ENCODE data around the gene BCCIP. TPM values are rescaled to one million over a fixed set of nuclear protein-coding genes. Genes with fewer than 3 reads are reported as not detected.

The BCCIP gene
- total and polyA plus RNA-seq, 10 donors, result 30.2 to 61.3 (median 35.4) TPM

DNA sequence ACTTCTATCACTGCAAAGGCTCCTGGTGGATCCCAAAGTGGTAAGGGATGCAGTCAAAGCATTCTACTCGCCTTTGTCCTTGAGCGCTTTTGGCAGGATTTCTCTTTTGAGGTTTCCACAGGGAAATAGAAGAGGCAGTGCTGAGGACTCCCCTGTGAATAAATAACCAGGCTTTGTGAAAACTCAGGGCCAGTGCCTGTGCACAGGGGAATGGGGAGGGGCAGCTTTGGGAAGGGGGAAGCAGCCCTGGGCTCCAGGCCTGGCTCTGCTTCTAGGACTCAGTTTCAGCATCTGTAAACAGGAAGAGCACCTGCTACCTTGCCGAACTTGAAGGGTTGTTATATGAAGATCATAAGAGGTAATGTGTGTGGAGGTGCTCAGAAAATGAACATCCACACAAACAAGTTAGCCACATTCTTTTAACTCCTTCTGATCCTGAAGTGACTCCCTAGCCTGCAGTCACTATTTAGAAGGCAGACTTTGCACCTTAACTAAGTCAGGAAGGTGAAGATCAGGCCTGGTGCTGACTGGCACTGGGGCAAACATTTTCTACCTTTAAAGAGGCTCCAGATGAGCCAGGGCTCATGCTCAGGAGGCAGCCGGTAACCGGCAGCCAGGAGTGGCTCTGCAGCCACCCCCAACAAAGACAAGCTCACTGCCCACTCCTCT is 25.2 kb upstream of the BCCIP start:
- intact Hi-C loops (cut with DNase I; ENCODE audit: low total_unique reads), result no loop called here
- WGBS, 5 donors, result 54 to 77% (median 58%) methylated on average over 5 of the region's 5 CpGs
- peaks cover 0 to 100% (median 62%) of the 10 kb centered on the region in 6 donors for H3K36me3 ChIP-seq
- H3K4me3 ChIP-seq, result no peak overlapping the region
- no peaks in the 10 kb centered on the region for H3K27me3 ChIP-seq (replicated peaks in 1 of 7)
- TF ChIP-seq, protein P1, sequence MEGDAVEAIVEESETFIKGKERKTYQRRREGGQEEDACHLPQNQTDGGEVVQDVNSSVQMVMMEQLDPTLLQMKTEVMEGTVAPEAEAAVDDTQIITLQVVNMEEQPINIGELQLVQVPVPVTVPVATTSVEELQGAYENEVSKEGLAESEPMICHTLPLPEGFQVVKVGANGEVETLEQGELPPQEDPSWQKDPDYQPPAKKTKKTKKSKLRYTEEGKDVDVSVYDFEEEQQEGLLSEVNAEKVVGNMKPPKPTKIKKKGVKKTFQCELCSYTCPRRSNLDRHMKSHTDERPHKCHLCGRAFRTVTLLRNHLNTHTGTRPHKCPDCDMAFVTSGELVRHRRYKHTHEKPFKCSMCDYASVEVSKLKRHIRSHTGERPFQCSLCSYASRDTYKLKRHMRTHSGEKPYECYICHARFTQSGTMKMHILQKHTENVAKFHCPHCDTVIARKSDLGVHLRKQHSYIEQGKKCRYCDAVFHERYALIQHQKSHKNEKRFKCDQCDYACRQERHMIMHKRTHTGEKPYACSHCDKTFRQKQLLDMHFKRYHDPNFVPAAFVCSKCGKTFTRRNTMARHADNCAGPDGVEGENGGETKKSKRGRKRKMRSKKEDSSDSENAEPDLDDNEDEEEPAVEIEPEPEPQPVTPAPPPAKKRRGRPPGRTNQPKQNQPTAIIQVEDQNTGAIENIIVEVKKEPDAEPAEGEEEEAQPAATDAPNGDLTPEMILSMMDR (IDR thresholded peaks at IDR 0.05 in 8 of 11, conservative IDR thresholded peaks at IDR 0.05 in 3 of 11), result no peak
- no peak for TF ChIP-seq POLR2A (IDR thresholded peaks at IDR 0.05)
- TF ChIP-seq POLR2AphosphoS5 (IDR thresholded peaks at IDR 0.05), result no peak
- H3K4me1 ChIP-seq, result no peaks in the 10 kb centered on the region
- no peaks in the 10 kb centered on the region for H3K9me3 ChIP-seq
- DNase-seq, result no peak
- H3K27ac ChIP-seq, result no peak overlapping the region

DNA sequence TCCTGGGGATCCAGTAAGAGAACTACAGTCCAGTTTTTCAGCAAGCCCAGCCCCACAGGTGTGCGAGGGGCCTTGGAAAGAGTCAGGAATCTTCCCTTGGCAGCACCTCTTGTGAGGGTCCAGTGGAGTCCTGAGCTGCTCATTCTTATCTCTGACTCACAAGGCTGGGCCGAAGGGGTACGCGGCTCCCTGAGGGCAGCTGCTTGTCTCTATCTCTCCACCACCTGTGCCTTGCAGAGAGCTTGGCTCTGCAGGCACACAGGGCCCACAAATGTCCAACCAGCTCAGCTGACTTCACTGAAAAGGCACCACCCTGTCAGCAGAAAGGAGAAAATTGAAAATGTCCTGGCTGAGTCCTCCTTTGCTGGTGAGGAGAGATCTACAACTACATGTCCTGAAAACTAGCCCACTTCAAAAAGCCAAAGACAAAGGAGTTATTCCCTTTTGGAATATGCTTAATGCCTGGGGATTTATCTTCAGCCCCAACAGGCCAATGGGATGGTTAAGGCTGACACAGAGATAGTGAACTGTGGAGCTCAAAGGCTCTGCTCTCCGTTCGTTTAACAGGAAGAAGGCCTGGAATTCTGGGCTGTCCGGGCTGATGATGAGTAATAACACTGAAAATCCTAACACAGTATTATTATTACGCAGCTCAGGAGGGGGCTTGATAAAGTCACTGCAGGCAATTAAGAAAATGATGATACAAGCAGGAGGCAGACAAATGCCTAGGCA is 23.7 kb upstream of the BCCIP start:
- Histone ChIP-seq H3K9me3 (no peaks in the 10 kb centered on the region), H3K27me3 (replicated peaks in 1 of 7) (no peaks in the 10 kb centered on the region), H3K4me1 (no peaks in the 10 kb centered on the region), H3K36me3 (peaks cover 0 to 100% (median 57%) of the 10 kb centered on the region in 6 donors), H3K27ac (no peak overlapping the region), H3K4me3 (no peak overlapping the region)
- 90 to 95% (median 94%) methylated on average over 8 of the region's 8 CpGs for WGBS, 5 donors
- TF ChIP-seq POLR2A (IDR thresholded peaks at IDR 0.05), result no peak
- TF ChIP-seq POLR2AphosphoS5 (IDR thresholded peaks at IDR 0.05), result no peak
- TF ChIP-seq, protein P1 (IDR thresholded peaks at IDR 0.05 in 8 of 11, conservative IDR thresholded peaks at IDR 0.05 in 3 of 11), result no peak
- no peak for DNase-seq
- intact Hi-C loops (cut with DNase I; ENCODE audit: low total_unique reads), result no loop called here

DNA sequence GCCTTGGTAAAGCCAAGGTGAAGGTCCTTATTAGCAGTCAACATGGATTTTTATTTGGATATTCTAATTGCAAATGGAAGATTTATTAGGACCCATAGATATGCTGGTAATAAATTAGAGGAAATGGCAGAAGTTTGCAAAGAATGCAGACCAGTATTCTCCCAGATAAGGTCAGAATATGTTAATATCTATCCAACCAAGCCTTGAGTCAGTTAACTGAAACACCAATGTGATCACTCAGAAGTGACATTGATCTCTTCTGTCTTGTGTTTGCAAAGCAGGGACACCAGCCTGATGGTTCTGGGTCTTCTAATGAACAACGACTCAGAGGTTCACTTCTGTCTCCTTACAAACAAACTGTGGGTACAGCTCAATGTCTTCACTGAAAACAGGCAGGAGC is 21.8 kb upstream of the BCCIP start:
- TF ChIP-seq, protein P1 (IDR thresholded peaks at IDR 0.05 in 8 of 11, conservative IDR thresholded peaks at IDR 0.05 in 3 of 11), result no peak
- no peak for TF ChIP-seq POLR2AphosphoS5 (IDR thresholded peaks at IDR 0.05)
- no peak for TF ChIP-seq POLR2A (IDR thresholded peaks at IDR 0.05)
- 95 to 100% (median 96%) methylated on average over 1 of the region's 1 CpG for WGBS, 5 donors
- no peak overlapping the region for H3K4me3 ChIP-seq
- H3K4me1 ChIP-seq, result no peaks in the 10 kb centered on the region
- no peaks in the 10 kb centered on the region for H3K9me3 ChIP-seq
- intact Hi-C loops (cut with DNase I; ENCODE audit: low total_unique reads), result no loop called here
- no peaks in the 10 kb centered on the region for H3K27me3 ChIP-seq (replicated peaks in 1 of 7)
- no peak for DNase-seq
- peaks cover 0 to 100% (median 58%) of the 10 kb centered on the region in 6 donors for H3K36me3 ChIP-seq
- no peak overlapping the region for H3K27ac ChIP-seq

DNA sequence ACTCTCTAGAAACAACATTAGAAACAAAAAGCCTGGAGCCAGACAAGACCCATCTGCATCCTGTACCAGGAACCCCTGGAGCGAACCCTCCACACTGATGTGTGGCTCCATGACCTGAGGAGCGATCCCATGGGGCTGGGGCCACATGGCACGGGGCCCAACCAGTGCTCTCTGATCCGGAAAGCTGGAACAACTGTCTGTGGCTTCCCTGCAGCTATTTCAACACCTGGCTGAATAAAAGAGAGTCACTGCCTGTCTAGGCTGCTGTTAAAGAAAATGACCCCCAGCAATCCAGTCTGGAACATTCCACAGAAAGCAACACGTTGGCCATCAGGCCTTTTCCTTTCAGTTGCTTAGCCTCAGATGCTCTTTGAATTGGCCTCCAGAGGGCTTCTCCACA is 21.2 kb upstream of the BCCIP start:
- intact Hi-C loops (cut with DNase I; ENCODE audit: low total_unique reads), result no loop called here
- no peaks in the 10 kb centered on the region for H3K9me3 ChIP-seq
- H3K36me3 ChIP-seq, result peaks cover 0 to 100% (median 60%) of the 10 kb centered on the region in 6 donors
- no peaks in the 10 kb centered on the region for H3K4me1 ChIP-seq
- 88 to 93% (median 91%) methylated on average over 4 to 5 of the region's 5 CpGs for WGBS, 5 donors
- no peak for TF ChIP-seq POLR2A (IDR thresholded peaks at IDR 0.05)
- TF ChIP-seq POLR2AphosphoS5 (IDR thresholded peaks at IDR 0.05), result no peak
- TF ChIP-seq, protein P1 (IDR thresholded peaks at IDR 0.05 in 8 of 11, conservative IDR thresholded peaks at IDR 0.05 in 3 of 11), result no peak
- H3K27ac ChIP-seq, result no peak overlapping the region
- no peaks in the 10 kb centered on the region for H3K27me3 ChIP-seq (replicated peaks in 1 of 7)
- no peak for DNase-seq
- no peak overlapping the region for H3K4me3 ChIP-seq
